Measurements from ENCODE around the gene TBC1D32.

DNA sequence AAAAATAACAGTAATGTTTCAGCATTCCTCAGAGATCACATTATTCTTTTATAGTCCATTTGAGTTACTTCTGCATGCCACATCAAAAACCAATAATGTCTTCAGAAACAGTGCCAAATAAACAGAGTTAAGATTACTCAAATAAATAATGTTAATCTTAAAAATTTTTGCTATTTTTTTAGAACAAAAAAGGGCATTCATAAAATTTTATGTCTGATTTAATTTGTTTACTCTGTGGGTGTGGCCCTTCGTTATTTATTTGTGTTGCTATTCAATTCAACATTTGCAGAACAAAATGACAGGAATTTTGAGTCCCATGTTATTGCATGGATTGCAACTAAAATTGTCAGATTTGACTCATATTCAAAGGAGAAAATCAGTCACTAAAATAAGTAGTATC is 18.7 kb upstream of the TBC1D32 start:
- TF ChIP-seq, protein P1, sequence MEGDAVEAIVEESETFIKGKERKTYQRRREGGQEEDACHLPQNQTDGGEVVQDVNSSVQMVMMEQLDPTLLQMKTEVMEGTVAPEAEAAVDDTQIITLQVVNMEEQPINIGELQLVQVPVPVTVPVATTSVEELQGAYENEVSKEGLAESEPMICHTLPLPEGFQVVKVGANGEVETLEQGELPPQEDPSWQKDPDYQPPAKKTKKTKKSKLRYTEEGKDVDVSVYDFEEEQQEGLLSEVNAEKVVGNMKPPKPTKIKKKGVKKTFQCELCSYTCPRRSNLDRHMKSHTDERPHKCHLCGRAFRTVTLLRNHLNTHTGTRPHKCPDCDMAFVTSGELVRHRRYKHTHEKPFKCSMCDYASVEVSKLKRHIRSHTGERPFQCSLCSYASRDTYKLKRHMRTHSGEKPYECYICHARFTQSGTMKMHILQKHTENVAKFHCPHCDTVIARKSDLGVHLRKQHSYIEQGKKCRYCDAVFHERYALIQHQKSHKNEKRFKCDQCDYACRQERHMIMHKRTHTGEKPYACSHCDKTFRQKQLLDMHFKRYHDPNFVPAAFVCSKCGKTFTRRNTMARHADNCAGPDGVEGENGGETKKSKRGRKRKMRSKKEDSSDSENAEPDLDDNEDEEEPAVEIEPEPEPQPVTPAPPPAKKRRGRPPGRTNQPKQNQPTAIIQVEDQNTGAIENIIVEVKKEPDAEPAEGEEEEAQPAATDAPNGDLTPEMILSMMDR (IDR thresholded peaks at IDR 0.05; ENCODE audit: low read length): no peak
- no peak for TF ChIP-seq EZH2 (IDR thresholded peaks at IDR 0.05; ENCODE audit: borderline replicate concordance, low read length)

Data from OCI-LY1 (cell line).